Measurements from ENCODE around the gene PINLYP.
A peak's percentile ranks its signal among the peaks of the same experiment; 100 is the strongest.

Gene PINLYP

DNA sequence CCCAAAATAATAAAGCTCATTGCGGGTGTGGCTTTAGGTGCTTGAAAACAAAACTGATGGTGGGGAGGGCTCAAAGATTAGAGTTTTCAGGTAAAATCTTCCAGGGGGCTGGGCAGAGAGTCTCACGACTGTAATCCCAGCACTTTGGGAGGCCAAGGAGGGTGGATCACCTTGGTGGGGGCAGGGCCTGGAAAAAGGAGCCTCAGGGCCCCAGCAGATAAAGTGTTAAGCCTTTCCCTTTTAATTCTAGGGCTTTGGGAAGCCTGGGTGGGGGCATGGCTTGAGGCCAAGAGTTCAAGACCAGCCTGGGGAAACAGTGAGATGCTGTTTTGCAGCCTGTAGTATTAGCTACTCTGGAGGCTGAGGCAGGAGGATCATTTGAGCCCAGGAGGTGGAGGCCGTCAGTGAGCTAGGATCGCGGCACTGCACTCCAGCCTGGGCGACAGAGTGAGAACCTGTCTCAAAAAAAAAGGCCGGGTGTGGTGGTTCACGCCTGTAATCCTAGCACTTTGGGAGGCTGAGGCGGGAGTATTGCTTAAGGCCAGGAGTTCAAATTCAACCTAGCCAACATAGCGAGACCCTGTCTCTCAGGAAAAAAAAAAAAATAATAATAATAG lies 18.6 kb downstream of the PINLYP start:
- H2BK12ac ChIP-seq (ENCODE audit: low read length), result no peak overlapping the region
- H3K9me3 ChIP-seq (replicated peaks in 1 of 2; ENCODE audit: control insufficient read depth in 2 of 2, insufficient read depth in 1 of 2, low read depth in 1 of 2, low read length in 2 of 2), result no peaks in the 10 kb centered on the region
- H3K18ac ChIP-seq (ENCODE audit: low read length), result no peak overlapping the region
- no peak overlapping the region for H4K91ac ChIP-seq (ENCODE audit: low read depth, low read length, poor library complexity)
- H3K4me2 ChIP-seq (ENCODE audit: insufficient read depth, low read length, poor library complexity, severe bottlenecking), result no peak overlapping the region
- no peak overlapping the region for H3K23ac ChIP-seq (ENCODE audit: low read depth, low read length, poor library complexity)
- peaks cover 7 to 8% of the 10 kb centered on the region in 2 donors for H3K4me1 ChIP-seq (ENCODE audit: control insufficient read depth in 2 of 2, insufficient read depth in 1 of 2, low read depth in 1 of 2, low read length in 2 of 2)
- no peak overlapping the region for H3K27ac ChIP-seq (replicated peaks; ENCODE audit: low read length)
- H2BK5ac ChIP-seq (ENCODE audit: low read length), result no peak overlapping the region
- no peak overlapping the region for H2AFZ ChIP-seq (ENCODE audit: low read length)
- H3K4me3 ChIP-seq (ENCODE audit: low read length in 2 of 2), result peak overlapping the region in 1 of 2 donors; percentile 60
- no peak overlapping the region for H2AK5ac ChIP-seq (ENCODE audit: low read depth, low read length)
- H3K36me3 ChIP-seq (replicated peaks in 1 of 2; ENCODE audit: control insufficient read depth in 2 of 2, insufficient read depth in 2 of 2, low read length in 2 of 2), result peaks cover 29 to 68% of the 10 kb centered on the region in 2 donors
- H3K9ac ChIP-seq (ENCODE audit: low read depth, low read length, poor library complexity), result no peak overlapping the region
- DNase-seq (ENCODE audit: low spot score), result no peak
- no peak overlapping the region for H2BK120ac ChIP-seq (ENCODE audit: low read depth, low read length)
- no peak overlapping the region for H4K8ac ChIP-seq (ENCODE audit: low read depth, low read length)
- no peak overlapping the region for H2BK15ac ChIP-seq (ENCODE audit: low read length)
- H3K4ac ChIP-seq (ENCODE audit: low read length), result no peak overlapping the region
- no peak overlapping the region for H3K14ac ChIP-seq (ENCODE audit: low read length)
- WGBS, 2 donors (ENCODE audit: extremely low coverage in 2 of 2, insufficient read length in 2 of 2, insufficient replicate concordance in 1 of 2), result no CpG with 5 or more reads among the region's 10 CpGs
- H3K79me1 ChIP-seq (ENCODE audit: low read depth, low read length), result peaks cover 17% of the 10 kb centered on the region
- H3K27me3 ChIP-seq (ENCODE audit: control insufficient read depth in 3 of 3, insufficient read depth in 3 of 3, low read depth in 1 of 3, low read length in 3 of 3), result no peaks in the 10 kb centered on the region

DNA sequence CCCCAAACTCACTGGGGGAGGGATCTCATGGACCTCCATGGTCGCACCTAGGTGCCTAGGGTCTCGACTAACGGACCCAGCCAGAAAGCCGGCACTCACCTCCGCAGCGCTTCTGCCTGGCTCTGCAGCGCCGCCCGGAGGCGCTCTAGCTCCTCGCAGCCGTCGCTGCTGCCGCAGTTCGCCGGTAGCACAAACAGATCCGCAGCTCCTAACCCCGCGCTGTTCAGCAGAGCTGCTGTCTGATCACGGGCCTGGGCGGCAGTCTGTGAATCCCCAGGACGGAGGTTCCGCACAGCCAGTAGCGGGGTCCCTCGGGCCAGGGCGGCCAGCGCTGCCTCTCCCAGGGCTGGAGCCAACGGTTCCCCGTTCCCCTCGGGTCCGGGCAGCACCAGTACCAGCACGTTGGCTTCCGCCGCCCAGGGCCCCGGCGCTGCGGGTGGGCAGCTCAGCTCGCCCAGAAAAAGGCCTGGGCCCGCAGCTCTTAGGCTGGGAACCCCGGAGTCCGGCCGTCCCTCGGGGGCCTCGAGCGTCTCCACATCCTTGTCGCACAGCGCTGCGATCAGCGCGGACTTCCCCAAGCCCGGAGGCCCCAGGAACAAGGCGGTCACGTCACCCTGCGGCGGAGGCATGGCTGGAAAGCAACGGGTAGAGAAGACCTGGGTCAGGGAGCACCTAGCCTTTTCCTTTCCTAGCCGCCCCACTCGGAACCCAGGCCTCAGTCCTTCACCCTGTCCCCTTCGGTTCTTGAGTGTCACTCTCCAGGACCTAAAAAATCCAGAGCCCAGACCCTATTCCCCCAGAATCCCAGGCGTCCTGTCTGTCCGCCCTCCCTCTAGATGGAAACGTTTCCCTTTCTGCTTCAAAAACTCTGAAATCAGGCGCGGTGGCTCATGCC lies 19.4 kb downstream of the PINLYP start:
- WGBS, 2 donors (ENCODE audit: extremely low coverage in 2 of 2, insufficient read length in 2 of 2, insufficient replicate concordance in 1 of 2), result no CpG with 5 or more reads among the region's 64 CpGs
- Histone ChIP-seq H4K8ac (ENCODE audit: low read depth, low read length) (no peak overlapping the region), H3K27me3 (ENCODE audit: control insufficient read depth in 3 of 3, insufficient read depth in 3 of 3, low read depth in 1 of 3, low read length in 3 of 3) (no peaks in the 10 kb centered on the region), H2BK15ac (ENCODE audit: low read length) (no peak overlapping the region), H4K91ac (ENCODE audit: low read depth, low read length, poor library complexity) (no peak overlapping the region), H2AK5ac (ENCODE audit: low read depth, low read length) (peak overlapping the region; percentile 44), H2BK5ac (ENCODE audit: low read length) (peak overlapping the region; percentile 42), H3K79me1 (ENCODE audit: low read depth, low read length) (peaks cover 17% of the 10 kb centered on the region), H3K14ac (ENCODE audit: low read length) (peak overlapping the region; percentile 91), H3K4ac (ENCODE audit: low read length) (no peak overlapping the region), H3K18ac (ENCODE audit: low read length) (peak overlapping the region; percentile 45), H2BK120ac (ENCODE audit: low read depth, low read length) (no peak overlapping the region), H3K4me2 (ENCODE audit: insufficient read depth, low read length, poor library complexity, severe bottlenecking) (peak overlapping the region; percentile 88), H3K27ac (replicated peaks; ENCODE audit: low read length) (no peak overlapping the region), H3K4me3 (ENCODE audit: low read length in 2 of 2) (peak overlapping the region; percentile 60 to 83), H3K36me3 (replicated peaks in 1 of 2; ENCODE audit: control insufficient read depth in 2 of 2, insufficient read depth in 2 of 2, low read length in 2 of 2) (peaks cover 31 to 68% of the 10 kb centered on the region in 2 donors), H2AFZ (ENCODE audit: low read length) (peak overlapping the region; percentile 72), H3K4me1 (ENCODE audit: control insufficient read depth in 2 of 2, insufficient read depth in 1 of 2, low read depth in 1 of 2, low read length in 2 of 2) (peaks cover 7 to 8% of the 10 kb centered on the region in 2 donors), H3K9me3 (replicated peaks in 1 of 2; ENCODE audit: control insufficient read depth in 2 of 2, insufficient read depth in 1 of 2, low read depth in 1 of 2, low read length in 2 of 2) (no peaks in the 10 kb centered on the region), H3K9ac (ENCODE audit: low read depth, low read length, poor library complexity) (peak overlapping the region; percentile 96), H3K23ac (ENCODE audit: low read depth, low read length, poor library complexity) (peak overlapping the region; percentile 56), H2BK12ac (ENCODE audit: low read length) (no peak overlapping the region)
- DNase-seq (ENCODE audit: low spot score), result peak; percentile 53

- no peak overlapping the region for H3K4ac ChIP-seq (ENCODE audit: low read length)
- no peak overlapping the region for H3K14ac ChIP-seq (ENCODE audit: low read length)
- no peaks in the 10 kb centered on the region for H3K9me3 ChIP-seq (replicated peaks in 1 of 2; ENCODE audit: control insufficient read depth in 2 of 2, insufficient read depth in 1 of 2, low read depth in 1 of 2, low read length in 2 of 2)
- H2AK5ac ChIP-seq (ENCODE audit: low read depth, low read length), result no peak overlapping the region
- peak overlapping the region; percentile 60 to 83 for H3K4me3 ChIP-seq (ENCODE audit: low read length in 2 of 2)
- H2BK12ac ChIP-seq (ENCODE audit: low read length), result no peak overlapping the region
- no peak overlapping the region for H4K8ac ChIP-seq (ENCODE audit: low read depth, low read length)
- peak overlapping the region; percentile 80 for H3K9ac ChIP-seq (ENCODE audit: low read depth, low read length, poor library complexity)
- peak overlapping the region; percentile 42 for H2BK5ac ChIP-seq (ENCODE audit: low read length)
- no CpG with 5 or more reads among the region's 18 CpGs for WGBS, 2 donors (ENCODE audit: extremely low coverage in 2 of 2, insufficient read length in 2 of 2, insufficient replicate concordance in 1 of 2)
- H3K36me3 ChIP-seq (replicated peaks in 1 of 2; ENCODE audit: control insufficient read depth in 2 of 2, insufficient read depth in 2 of 2, low read length in 2 of 2), result peaks cover 29 to 67% of the 10 kb centered on the region in 2 donors
- H2BK15ac ChIP-seq (ENCODE audit: low read length), result no peak overlapping the region
- peaks cover 17% of the 10 kb centered on the region for H3K79me1 ChIP-seq (ENCODE audit: low read depth, low read length)
- no peak for DNase-seq (ENCODE audit: low spot score)
- H2BK120ac ChIP-seq (ENCODE audit: low read depth, low read length), result no peak overlapping the region
- H3K18ac ChIP-seq (ENCODE audit: low read length), result peak overlapping the region; percentile 74
- H3K4me1 ChIP-seq (ENCODE audit: control insufficient read depth in 2 of 2, insufficient read depth in 1 of 2, low read depth in 1 of 2, low read length in 2 of 2), result peaks cover 7 to 8% of the 10 kb centered on the region in 2 donors
- peak overlapping the region; percentile 56 for H3K23ac ChIP-seq (ENCODE audit: low read depth, low read length, poor library complexity)
- no peak overlapping the region for H3K27ac ChIP-seq (replicated peaks; ENCODE audit: low read length)
- no peak overlapping the region for H4K91ac ChIP-seq (ENCODE audit: low read depth, low read length, poor library complexity)
- H3K27me3 ChIP-seq (ENCODE audit: control insufficient read depth in 3 of 3, insufficient read depth in 3 of 3, low read depth in 1 of 3, low read length in 3 of 3), result no peaks in the 10 kb centered on the region
- H3K4me2 ChIP-seq (ENCODE audit: insufficient read depth, low read length, poor library complexity, severe bottlenecking), result peak overlapping the region; percentile 88
- peak overlapping the region; percentile 72 for H2AFZ ChIP-seq (ENCODE audit: low read length)
These were observed 20.0 kb downstream of the PINLYP start for GRCh38 chr19:43595605-43595998.

All from neuronal stem cell (in vitro differentiated cells).